Left kidney (tissue), 2 donors: ENCODE data around the gene ICAM1. TPM values are rescaled to one million over a fixed set of nuclear protein-coding genes. Genes with fewer than 3 reads are reported as not detected.
"Not testable (repeated sequence)": the region's sequence is repeated elsewhere in the genome, so short reads cannot be mapped to it uniquely, and the experiment has no call there.

Source experiments
- DNase-seq: peaks from one replicate; pipeline ENCODE4 v3.0.0-alpha.2; 2013
- polyA plus RNA-seq: library from polyadenylated mRNA; unstranded; fragments of 120-200 nt; gene quantifications from one replicate; pipeline ENCODE4 v1.2.1, GENCODE V29; 2013; ENCODE audit not compliant: insufficient read length

Gene ICAM1
- polyA plus RNA-seq, 1 donor: 4.7 TPM

DNA sequence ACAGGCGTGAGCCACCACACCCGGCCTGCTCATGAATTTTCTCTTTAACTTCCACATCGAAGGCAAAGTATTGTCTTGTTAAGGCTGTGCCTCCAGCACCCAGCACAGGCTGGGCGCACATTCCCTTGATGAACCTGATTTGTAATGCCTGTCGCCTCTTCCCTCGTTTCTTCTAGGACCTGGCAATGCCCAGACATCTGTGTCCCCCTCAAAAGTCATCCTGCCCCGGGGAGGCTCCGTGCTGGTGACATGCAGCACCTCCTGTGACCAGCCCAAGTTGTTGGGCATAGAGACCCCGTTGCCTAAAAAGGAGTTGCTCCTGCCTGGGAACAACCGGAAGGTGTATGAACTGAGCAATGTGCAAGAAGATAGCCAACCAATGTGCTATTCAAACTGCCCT, 3.7 kb downstream of the ICAM1 start:
- DNase-seq: no peak

DNA sequence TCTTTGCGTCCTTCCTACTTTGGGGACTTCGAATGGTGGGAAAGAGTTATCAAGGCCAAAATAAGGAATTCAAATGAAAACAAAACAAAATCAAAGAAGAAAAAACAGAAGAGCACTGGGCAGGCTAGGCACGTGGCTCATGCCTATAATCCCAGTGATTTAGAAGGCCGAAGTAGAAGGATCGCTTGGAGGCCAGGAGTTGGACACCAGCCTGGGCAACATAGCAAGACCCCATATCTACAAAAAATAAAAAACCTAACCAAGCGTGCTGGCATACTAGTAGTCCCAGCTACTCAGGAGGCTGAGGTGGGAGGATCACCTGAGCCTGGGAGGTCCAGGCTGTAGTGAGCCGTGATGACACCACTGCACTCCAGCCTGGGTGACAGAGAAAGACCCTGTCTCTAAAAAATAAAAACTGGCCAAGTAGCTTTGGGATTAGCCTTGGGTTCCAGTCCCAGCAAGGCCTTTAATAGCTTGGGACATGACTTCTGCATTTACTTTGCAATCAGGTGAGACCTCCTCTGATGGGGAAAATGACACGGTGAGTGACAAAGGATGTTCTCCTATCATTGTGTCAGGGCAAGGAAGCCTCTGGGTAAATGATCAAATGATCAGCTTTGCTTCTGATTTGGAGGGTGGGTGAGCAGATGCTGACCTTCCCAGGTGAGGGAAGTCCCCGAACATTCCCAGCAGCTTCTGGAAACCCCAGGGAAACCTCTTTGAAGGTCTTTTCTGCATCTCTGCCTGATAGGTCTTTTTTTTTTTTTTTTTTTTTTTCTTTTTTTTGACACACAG, 7.1 kb downstream of the ICAM1 start:
- DNase-seq: no peak

- DNase-seq: no peak
Observed at GRCh38 chr19:10278935-10279334, 8.0 kb downstream of the ICAM1 start.

DNA sequence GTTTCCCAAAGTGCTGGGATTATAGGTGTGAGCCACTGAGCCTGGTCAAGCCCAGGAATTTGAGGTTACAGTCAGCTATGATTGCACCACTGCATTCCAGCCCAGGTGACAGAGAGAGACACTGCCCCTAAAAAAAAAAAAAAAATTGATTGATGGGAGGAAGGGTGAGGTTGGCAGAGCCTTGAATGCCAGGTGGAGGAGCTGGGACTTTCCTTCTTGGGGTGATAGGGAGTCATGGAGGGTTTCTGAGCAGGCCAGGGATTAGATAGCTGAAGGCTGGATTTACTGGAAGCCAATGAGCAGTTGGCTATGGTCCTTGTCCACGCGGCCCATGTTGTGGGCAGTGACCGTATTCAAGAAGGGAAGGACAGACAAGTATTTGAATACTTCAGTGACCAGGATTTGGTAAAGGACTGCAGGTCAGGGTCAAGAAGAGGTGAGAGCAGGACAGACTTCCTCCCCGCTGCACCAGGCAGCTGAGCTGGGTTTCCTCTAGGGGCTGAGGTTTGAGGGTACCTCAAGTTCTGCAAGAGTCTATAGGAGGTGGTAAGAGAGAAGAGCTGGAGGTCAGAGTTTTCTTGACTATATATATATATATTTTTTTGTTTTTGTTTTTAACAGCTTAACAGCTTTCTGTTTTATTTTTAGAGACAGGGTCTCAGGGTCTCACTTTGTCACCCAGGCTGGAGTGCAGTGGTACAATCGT, 9.0 kb downstream of the ICAM1 start:
- DNase-seq: no peak

- DNase-seq: not testable (repeated sequence)
Observed at GRCh38 chr19:10282043-10282442, 11.1 kb downstream of the ICAM1 start.

DNA sequence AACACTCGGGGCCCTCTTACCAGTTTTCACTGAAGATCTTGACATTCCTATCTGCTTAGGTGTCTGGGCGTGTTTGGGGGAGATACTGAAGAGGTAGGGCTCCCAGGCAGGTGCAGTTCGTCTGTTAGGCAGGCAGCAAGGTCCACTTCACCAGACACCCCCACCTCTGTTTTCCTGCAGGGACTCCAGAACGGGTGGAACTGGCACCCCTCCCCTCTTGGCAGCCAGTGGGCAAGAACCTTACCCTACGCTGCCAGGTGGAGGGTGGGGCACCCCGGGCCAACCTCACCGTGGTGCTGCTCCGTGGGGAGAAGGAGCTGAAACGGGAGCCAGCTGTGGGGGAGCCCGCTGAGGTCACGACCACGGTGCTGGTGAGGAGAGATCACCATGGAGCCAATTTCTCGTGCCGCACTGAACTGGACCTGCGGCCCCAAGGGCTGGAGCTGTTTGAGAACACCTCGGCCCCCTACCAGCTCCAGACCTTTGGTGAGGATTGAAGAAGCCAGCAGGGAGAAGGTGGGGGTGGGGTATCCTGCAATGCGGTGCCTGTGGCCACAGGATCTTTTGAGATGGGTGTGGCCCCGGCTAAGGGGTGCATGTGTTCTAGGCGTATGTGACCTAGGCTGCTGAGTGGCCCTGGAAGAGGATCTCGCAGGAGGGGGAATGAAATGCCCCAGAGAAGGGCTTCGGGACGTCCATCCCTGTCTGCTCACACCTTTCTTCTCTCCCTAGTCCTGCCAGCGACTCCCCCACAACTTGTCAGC, 12.6 kb downstream of the ICAM1 start:
- no peak for DNase-seq

GRCh38 chr19:10284065-10284959, 13.4 kb downstream of the ICAM1 start:
- no peak for DNase-seq

GRCh38 chr19:10284960-10285278, 14.0 kb downstream of the ICAM1 start:
- no peak for DNase-seq

GRCh38 chr19:10285393-10285792, 14.5 kb downstream of the ICAM1 start:
- no peak for DNase-seq

DNA sequence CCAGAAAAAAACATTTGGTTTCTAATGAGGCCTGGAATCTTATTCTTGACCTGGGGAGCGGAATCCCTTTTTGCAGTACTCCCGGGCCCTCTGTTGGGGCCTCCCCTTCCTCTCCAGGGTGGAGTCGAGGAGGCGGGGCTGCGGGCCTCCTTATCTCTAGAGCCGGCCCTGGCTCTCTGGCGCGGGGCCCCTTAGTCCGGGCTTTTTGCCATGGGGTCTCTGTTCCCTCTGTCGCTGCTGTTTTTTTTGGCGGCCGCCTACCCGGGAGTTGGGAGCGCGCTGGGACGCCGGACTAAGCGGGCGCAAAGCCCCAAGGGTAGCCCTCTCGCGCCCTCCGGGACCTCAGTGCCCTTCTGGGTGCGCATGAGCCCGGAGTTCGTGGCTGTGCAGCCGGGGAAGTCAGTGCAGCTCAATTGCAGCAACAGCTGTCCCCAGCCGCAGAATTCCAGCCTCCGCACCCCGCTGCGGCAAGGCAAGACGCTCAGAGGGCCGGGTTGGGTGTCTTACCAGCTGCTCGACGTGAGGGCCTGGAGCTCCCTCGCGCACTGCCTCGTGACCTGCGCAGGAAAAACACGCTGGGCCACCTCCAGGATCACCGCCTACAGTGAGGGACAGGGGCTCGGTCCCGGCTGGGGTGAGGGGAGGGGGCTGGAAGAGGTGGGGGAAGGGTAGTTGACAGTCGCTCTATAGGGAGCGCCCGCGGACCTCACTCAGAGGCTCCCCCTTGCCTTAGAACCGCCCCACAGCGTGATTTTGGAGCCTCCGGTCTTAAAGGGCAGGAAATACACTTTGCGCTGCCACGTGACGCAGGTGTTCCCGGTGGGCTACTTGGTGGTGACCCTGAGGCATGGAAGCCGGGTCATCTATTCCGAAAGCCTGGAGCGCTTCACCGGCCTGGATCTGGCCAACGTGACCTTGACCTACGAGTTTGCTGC, 16.1 kb downstream of the ICAM1 start, which contains the start of gene ICAM4:
TSS of gene ICAM4 (plus strand) at position 153 of the 935 bp plus-strand sequence. CDS start at position 211, 58 bp downstream.
- peak; percentile 81 for DNase-seq

DNA sequence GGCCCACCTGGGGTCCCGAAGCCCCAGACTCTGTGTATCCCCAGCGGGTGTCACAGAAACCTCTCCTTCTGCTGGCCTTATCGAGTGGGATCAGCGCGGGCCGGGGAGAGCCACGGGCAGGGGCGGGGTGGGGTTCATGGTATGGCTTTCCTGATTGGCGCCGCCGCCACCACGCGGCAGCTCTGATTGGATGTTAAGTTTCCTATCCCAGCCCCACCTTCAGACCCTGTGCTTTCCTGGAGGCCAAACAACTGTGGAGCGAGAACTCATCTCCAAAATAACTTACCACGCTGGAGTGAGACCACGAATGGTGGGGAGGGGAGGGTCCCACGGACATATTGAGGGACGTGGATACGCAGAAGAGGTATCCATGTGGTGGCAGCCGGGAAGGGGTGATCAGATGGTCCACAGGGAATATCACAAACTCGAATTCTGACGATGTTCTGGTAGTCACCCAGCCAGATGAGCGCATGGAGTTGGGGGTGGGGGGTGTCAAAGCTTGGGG, 17.8 kb downstream of the ICAM1 start:
- no peak for DNase-seq

DNA sequence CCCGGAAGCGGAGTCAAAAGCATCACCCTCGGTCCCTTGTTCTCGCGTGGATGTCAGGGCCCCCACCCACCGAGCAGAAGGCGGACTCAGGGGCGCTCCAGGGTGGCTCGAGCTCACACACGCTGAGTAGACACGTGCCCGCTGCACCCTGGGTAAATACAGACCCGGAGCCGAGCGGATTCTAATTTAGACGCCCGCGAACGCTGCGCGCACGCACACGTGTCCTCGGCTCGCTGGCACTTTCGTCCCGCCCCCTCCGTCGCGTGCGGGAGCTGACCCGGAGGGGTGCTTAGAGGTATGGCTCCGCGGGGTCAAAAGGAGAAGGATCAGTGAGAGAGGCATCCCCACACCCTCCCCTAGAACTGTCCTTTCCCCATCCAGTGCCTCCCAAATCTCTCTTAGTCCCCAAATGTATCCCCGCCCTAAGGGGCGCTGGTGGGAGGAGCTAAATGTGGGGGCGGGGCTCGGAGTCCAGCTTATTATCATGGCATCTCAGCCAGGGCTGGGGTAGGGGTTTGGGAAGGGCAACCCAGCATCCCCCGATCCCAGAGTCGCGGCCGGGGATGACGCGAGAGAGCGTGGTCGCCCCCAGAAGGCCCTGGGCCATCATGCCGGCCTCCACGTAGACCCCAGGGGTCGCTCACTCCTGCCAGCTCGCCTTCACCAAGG, 18.4 kb downstream of the ICAM1 start:
- no peak for DNase-seq

- DNase-seq: no peak
Observed at GRCh38 chr19:10289836-10290356, 19.0 kb downstream of the ICAM1 start, which contains the start of gene ICAM5. Gene ICAM5 (plus strand): TSS chr19:10289952. CDS start chr19:10290044, 92 bp downstream.

- no peak for DNase-seq
Observed at GRCh38 chr19:10290357-10290875, 19.5 kb downstream of the ICAM1 start.

GRCh38 chr19:10290876-10291553, 20.1 kb downstream of the ICAM1 start:
- no peak for DNase-seq

GRCh38 chr19:10291554-10292205, 20.8 kb downstream of the ICAM1 start:
- no peak for DNase-seq

GRCh38 chr19:10292206-10292788, 21.4 kb downstream of the ICAM1 start:
- DNase-seq: no peak
